ENCODE data around the gene TCEA2.

The TCEA2 gene

DNA sequence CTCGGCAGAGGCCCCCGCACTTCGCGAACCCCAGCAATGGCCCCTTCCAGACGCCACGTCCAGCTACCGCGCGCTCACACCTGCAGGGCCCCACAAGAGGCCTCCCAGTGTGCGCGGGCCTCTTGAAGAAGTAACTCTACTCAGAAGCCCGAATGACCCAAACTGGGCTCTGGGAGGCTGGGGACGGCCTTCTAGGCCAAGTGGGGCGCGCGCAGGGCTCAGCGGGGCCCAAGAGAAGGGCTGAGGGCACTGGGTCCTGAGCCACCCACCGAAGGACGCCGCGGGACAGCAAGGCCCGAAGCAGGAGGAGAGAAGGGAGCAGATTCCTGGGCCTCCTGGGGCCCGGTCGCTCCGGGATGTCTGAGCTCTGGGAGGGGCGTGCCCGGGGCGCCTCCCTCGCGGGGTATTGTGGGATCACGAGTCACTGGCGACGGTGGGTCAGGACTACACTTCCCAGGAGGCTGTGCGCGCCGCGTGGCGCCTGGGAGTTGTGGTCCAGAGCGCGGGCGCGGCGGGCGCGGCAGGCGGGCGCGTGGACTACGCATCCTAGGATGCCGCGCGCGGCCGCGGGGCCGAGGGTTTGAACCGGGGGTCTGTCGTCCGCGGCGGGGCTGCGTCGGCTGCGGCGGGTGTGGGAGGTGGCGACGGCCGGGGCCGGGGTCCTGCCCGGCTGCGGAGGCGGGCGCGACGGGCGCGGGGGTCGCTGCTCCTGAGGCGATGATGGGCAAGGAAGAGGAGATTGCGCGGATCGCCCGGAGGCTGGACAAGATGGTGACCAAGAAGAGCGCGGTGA is at the start of gene TCEA2:
TCEA2 (plus strand) TSS at position 603 of the 793 bp plus-strand sequence; CDS start at position 718, 115 bp downstream.
- peak; percentile 100 for DNase-seq (ENCODE audit: low spot score)

DNA sequence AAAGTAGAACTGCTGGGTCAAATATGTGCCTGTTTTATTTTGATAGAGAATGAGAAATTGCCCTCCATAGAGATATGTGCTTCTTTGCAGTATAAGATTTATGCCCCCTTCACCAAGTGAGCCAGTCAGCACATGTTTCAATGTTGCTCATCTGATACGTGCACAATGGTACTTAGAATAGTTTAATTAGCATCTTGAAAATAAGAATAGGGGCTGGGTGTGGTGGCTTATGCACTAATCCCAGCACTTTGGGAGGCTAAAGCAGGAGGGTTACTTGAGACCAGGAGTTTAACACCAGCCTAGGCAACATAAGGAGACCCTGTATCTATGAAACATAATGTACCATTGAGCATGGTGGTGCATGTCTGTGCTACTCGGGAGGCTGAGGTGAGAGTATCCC is 47.4 kb upstream of the TCEA2 start:
- no peak for DNase-seq (ENCODE audit: low spot score)

DNA sequence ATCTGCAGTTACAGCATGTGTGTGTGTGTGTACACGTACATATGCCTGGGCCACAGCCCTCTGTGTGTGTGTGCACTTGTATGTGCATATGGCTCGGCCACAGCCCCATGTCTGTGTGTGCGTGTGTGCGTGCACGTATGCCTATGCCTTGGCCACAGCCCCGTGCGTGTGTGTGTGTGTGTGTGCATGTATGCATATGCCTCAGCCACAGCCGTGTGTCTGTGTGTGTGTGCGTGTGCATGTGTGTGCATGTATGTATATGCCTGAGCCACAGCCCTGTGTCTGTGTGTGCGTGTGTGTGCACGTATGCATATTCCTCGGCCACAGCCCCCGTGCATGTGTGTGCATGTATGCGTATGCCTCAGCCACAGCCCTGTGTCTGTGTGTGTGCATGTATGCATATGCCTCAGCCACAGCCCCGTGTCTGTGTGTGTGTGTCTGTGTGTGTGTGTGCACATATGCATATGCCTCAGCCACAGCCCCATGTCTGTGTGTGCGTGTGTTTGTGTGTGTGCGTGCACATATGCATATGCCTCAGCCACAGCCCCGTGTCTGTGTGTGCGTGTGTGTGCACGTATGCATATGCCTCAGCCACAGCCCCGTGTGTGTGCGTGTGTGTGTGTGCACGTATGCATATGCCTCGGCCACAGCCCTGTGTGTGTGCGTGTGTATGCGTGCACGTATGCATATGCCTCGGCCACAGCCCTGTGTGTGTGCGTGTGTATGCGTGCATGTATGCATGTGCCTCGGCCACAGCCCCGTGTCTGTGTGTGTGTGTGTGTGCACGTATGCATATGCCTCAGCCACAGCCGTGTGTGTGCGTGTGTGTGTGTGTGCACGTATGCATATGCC is 41.6 kb upstream of the TCEA2 start:
- DNase-seq (ENCODE audit: low spot score), result no peak

DNA sequence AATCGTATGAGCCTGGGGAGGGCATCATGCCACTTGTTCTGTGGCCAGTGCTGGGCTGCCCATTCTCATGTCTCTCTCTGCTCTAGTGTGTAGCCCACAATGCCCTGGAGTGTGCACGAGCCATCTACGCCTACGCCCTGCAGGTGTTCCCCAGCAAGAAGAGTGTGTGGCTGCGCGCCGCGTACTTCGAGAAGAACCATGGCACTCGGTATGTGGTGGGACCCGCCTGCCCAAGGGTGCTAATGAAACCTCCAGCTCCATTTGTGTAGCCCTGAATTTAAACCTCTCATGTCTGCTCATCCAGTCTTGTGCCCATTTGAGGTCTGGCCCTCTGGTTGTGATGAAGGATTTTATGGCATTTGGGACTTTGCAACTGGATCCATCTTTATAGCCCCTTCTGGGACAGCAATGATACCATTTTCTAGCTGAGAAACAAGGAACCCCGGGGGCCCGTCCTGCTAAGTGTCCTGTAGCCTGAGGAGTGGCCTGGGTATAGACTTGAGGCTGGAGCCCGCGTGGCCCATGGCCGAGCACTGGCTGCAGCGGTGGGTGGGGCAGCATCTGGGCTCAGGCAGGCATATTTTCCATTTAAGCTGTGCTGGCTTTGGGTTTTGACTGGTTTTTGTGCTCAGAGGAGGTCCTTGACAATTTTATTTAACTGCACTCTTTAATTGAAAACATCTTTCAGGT is 40.2 kb upstream of the TCEA2 start:
- no peak for DNase-seq (ENCODE audit: low spot score)

DNA sequence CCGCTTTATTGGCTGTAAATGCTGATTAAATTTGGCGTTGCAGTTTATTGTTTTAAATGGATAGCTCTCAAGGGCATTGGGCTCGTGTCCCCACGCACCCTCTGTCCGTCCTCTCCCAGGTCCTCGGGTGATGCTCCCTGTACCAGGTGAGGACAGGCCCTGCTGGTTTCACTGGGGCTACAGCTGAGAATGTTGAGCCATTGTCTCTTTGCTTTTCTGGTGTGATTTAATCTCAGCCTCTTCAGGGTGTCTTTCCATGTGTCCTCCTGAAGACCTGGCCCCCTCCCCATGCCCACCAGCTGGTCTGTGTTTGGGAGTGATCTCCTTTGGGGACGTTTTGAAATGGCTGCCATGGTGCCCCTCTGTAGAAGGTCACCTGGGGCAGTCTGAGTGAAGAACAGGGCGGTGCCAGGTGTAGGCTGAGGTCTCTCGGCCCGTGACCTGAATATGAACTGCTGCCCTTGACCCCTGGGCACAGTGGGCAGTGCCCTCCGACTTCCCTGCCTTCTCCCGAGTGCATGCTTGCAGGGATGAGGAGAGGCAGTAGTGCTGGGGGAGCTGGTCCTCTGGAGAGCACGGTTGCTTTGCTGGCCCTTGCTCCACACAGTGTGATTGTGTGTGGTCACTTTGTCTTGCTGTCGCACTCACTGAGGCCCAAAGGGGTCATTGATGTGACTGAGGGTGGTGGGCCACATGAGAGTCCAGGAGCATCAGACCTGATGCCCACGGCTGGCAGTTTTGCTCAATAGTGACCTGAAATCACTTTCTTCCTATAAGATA is 39.4 kb upstream of the TCEA2 start:
- no peak for DNase-seq (ENCODE audit: low spot score)

DNA sequence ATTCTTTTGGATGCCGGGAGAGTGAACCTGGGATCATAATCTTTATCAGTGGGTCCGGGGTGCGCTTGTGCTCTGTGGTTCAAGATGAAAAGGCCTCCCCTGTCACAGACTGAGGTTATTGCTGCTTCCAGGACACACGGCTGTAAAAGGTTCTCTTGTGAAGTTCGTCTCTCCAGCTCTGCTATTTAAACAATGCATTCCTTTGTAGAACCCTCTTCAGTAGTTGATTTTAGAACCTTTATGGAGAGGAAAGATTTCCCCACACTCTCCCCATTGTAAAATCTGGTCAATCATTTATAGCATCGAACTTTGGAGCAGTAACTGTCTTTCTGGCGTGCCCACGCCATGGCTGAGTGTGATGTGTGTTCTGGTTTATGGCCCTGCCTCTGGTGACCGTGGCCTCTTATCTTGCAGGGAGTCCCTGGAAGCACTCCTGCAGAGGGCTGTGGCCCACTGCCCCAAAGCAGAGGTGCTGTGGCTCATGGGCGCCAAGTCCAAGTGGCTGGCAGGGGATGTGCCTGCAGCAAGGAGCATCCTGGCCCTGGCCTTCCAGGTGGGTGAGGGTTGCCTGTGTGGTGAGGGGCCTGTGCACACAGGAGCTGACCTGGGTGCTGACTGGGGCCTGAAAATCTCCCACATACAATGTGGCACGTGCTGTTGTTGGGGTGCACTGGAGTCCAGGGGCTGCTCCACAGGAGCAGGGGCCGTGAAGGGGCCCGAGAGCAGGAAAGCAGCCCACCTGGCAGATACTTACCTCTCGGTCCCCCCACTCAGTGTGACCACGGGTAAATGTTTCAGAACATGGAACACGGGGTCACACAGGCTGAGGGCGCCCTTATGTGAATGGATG is 38.6 kb upstream of the TCEA2 start:
- DNase-seq (ENCODE audit: low spot score), result peak; percentile 86

DNA sequence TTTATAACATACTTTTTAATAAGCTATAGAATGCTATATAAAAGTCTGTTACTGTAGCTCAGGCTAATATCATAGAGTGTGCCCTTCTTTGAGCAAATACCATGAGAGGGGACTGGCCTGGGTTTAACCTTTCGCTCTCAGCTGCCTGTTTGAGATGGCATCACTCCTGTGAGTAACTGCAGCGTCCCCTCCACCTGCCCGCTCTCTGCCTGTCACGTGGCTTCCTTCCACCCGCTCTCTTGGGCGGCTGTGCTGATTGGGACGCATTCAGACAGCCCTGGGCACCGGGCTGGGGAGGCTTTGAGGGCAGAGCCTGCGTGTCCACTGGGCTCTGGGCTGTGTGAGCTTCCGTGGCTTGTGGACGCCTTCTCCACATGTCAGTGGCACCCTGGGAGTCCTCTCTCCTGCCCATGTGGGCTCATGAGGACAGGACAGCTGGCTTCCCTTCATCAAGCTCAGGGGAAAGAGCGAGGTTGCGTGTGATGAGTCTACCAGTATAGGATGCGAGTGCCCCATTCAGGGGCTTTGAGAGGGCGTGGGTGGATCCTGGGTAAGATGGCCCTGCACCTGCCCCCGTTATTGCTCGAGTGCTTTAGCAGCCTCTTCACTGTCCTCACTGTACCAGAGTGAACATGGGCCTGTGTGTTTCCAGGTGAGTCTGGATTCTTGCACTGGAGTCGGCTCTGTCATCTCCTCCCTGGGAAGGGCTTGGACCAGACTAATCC is 37.7 kb upstream of the TCEA2 start:
- no peak for DNase-seq (ENCODE audit: low spot score)

DNA sequence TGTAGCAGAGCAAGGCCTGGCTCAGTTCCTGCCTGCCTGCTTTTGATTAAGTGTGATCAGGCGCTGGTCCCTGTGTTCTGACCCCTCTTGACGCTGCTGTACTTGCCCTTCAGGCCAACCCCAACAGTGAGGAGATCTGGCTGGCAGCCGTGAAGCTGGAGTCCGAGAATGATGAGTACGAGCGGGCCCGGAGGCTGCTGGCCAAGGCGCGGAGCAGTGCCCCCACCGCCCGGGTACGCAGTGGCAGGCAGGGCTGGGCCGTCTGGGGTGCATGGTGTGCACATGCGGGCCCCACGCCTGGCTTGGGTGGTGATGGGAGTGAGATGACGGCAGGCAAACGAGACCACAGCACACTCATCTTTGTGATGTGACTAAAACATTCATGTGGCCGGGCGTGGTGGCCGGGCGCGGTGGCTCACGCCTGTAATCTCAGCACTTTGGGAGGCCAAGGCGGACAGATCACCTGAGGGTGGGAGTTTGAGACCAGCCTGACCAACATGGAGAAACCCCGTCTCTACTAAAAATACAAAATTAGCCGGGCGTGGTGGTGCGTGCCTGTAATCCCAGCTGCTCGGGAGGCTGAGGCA is 37.1 kb upstream of the TCEA2 start:
- no peak for DNase-seq (ENCODE audit: low spot score)

DNA sequence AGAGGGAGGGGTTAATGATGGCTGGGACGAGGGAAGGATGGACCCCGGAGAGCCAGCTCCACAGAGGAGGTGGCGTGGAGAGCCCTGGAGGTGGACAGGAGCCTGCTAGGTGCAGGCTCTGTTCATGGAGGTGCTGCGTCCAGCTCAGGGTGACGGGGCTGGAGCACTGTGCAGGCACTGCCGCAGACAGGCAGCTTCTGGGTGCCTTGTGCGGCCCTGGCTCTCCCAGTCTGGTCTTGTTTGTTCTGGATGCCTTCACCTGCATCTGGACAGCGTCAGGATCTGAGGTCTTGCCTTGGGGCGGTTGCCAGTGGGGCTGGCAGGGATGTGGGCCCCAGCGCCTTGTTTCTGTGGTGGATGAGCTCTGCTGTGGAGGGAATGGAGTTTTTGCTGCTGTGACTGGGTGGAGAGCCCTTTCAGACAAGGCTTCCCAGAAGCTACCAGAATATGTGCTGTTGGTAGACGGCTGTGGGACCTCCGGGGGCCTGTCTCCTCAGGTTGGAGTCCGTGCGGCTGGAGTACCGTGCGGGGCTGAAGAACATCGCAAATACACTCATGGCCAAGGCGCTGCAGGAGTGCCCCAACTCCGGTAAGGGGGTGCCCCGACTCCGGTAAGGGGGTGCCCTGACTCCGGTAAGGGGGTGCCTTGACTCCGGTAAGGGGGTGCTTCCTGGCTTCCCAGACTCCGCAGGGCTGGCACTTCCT is 34.9 kb upstream of the TCEA2 start:
- no peak for DNase-seq (ENCODE audit: low spot score)

DNA sequence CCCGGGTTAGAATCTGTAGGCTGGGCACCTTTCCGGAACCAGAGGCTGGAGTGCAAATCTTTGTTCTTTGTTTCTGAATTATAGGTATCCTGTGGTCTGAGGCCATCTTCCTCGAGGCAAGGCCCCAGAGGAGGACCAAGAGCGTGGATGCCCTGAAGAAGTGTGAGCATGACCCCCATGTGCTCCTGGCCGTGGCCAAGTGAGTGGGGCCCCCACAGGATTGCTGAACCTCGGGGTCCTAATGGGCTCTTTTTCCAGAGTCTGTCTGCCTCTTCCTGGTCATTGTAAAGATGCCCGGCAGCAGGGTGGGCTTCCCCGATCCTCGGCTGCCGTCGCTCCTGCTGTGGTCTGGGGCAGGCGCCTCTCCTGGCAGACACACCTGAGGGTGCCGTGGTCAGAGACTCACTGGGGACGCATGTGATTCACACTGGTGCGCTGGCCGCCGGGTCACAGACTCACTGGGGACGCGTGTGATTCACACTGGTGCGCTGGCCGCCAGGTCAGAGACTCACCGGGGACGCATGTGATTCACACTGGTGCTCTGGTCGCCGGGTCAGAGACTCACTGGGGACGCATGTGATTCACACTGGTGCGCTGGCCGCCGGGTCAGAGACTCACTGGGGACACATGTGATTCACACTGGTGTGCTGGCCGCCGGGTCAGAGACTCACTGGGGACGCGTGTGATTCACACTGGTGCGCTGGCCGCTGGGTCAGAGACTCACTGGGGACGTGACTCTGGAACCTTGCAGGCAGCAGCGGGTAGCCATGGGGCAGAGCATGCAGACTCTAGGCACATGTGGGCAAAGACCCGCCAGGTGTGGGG is 33.5 kb upstream of the TCEA2 start:
- no peak for DNase-seq (ENCODE audit: low spot score)

DNA sequence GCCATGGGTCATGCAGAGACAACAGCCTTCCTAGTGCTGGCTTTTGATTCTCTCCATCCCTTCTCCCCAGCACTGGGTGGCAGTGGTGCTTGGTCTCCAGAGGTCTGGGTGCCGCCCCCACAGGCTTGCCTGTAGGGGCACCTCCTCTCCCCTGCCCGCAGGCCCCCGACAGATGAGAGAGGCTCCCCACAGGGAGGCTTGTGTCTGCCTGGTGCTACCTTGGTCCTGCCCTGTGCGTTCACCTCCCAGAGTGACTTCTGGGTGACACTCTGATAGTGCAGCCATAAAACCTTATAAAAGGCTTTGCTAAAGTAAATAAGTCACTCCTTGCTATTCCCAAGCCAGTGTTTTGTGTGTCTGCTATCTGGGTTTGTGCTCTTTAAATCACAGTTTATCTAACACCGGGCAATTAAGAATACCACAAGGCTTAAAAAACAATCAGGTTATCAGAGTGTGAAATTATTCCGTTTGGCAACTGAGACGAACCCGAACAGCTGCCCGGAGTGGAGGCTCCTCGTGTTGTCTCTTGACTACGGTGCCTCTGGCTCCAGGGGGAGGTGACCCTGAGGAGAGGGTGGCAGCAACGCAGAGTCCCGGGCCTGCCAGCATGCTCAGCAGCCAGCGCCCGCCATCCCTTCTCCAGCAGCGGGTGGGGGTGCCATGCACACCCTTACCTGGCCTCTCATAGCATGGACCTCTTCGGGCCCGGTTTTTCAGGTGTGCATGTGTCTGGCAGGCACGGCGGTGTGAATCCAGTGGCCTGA is 32.4 kb upstream of the TCEA2 start:
- no peak for DNase-seq (ENCODE audit: low spot score)

DNA sequence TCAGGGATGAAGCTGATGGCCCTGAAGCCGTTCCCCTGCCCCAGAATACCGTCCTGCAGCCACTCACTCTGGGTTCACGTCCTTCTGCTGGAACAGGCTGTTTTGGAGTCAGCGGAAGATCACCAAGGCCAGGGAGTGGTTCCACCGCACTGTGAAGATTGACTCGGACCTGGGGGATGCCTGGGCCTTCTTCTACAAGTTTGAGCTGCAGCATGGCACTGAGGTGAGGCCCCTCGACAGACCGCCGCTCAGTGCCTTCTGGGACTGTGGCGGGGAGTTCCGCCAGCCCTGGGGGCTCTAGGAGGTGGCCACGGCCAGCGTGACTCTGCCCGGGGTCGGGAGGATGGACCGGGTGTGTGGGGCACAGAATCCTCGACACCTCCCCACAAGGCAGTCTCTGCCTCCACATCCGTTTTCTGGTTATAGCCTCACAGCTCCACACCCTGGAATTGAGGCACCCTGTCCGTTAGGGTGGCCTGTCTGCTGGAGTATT is 31.1 kb upstream of the TCEA2 start:
- DNase-seq (ENCODE audit: low spot score), result no peak

DNA sequence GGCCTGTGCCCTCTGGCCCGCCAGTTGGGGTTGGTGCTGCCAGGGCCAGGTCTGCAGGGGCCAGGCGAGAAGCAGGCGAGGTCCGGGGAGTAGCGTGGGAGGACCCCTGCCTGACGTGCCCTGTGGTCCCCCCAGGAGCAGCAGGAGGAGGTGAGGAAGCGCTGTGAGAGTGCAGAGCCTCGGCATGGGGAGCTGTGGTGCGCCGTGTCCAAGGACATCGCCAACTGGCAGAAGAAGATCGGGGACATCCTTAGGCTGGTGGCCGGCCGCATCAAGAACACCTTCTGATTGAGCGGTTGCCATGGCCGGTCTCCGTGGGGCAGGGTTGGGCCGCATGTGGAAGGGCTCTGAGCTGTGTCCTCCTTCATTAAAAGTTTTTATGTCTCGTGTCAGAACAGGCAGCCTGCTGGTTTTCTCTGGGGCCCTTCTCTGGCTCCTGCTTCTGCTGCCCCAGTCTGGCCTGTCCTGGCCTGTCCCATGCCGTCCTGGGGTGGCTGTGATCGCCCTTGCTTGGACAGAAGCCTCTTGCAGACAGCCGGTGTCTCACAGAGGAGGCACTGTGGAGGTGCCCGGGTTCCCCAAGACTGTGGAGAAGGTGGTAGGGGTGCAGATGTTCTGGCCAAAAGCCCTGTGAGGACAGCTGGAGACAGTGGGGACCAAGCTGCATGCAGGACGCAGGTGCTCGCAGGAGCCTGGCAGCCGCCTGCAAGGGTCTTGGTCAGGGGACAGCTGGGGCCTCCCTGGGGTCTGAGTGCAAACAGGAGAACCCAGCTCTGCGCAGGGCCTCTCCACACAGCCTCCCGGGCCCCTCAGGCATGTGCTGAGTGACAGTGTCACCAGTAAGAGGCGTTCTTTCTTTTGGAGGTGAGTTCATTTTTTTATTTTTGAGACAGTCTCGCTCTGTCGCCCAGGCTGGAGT is 30.0 kb upstream of the TCEA2 start:
- no peak for DNase-seq (ENCODE audit: low spot score)

DNA sequence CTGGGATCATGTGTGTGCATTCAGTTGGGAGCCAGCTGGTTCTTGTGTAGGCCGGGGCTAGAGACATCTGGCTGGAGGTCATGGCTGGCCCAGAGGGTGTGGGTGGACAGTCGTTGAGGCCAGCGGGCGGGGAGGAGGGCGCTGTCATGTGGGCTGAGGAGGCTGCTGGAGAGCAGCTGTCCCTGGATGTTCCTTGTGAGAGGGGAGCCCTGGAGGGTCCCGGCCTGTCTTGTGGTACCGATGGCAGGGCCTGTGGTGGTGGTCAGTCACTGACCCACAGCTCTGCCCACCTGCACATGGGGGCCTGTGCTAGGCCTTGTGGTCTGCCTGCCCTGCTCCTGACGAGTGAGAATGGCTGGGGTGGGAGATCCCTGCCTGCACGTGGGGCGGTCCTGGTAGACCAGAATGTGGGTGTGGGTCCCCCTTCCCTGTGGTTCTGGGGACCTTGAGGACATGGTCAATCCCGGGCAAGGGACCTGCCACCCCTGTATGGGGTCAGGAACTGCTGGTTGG is 29.0 kb upstream of the TCEA2 start:
- DNase-seq (ENCODE audit: low spot score), result no peak

DNA sequence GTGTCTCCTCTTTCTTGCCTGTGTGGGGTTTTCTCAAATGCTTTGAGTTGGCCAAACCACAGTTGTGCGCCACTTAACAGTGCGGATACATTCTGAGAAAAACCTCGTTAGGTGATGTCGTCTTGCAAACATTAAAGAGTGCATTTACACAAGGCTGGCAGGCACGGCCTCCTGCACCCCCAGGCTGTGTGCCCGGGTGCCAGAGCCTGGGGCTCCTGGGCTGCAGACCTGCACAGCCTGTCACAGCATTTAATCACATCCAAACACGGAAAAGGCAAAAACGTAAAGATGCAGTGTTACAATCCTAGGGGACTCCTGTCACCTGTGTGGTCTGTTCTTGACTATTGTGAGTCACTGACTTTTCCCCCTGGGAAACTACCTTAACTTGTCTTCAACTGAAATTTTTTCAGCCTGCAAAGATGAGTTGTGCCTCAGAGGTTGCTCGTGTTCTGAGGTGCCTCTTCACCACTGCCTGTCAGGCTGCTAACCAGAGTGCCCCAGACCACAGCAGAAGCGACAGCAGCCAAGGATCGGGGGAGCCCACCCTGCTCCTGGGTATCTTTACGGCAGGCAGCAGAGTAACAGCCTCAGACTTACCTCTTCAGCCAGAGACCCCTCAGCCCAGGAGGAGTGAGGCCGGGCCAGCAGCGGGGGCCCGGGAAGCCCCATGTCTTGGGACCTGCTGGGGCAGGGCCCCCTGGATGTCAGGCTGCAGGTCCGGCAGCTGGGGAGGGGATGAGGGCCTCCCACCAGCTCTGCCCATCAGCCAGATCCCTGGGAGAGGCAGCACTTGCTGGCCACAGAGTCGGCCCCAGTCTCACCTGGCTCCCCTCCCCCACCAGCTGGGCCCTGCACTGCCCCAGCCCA is 27.7 kb upstream of the TCEA2 start:
- DNase-seq (ENCODE audit: low spot score), result no peak

Data from HuH-7.5 (cell line).